HS-27A (cell line): Measurements from ENCODE around the gene ENTPD6.
A peak's percentile ranks its signal among the peaks of the same experiment; 100 is the strongest.

ENCODE experiments used
- DNase-seq: peaks from one replicate; pipeline ENCODE4 v3.0.0-alpha.2; 2012; ENCODE audit warnings: low read depth, missing footprints

Gene ENTPD6

GRCh38 chr20:25242231-25242630 is 46.7 kb downstream of the ENTPD6 start:
- no peak for DNase-seq

GRCh38 chr20:25243416-25243979 is 48.0 kb downstream of the ENTPD6 start:
- DNase-seq = no peak

- DNase-seq = no peak
Measured at GRCh38 chr20:25244976-25245375, 49.5 kb downstream of the ENTPD6 start.

GRCh38 chr20:25245461-25245860 is 49.9 kb downstream of the ENTPD6 start:
- no peak for DNase-seq

- DNase-seq = no peak
Measured at GRCh38 chr20:25246182-25246999, 50.9 kb downstream of the ENTPD6 start.

DNA sequence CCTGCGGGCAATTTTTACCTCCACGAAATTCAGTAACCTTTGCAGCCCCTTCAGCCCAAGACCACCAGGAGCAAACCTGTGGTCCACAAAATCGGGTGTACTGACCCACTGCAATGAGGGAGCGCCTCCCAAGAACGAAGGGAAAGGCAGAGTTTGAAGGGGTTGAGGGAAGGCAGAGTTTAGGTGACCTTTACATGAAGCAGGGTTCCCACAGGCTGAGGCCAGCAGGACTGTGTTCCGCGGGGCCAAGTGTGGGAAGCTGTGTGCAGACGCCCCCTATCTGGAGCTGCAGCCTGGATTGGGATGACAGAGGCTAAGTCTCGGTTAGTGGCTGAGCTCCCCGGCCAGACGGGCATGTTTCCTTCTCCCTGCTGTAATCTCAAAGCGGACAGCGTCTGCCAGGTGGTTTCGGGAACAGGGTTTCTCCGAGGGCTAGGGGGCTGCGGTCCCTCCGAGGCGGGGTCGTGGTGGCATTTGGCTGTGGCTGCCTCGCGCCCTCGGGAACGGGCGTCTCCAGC is 51.5 kb downstream of the ENTPD6 start:
- no peak for DNase-seq

GRCh38 chr20:25247518-25247955 is 52.0 kb downstream of the ENTPD6 start:
- no peak for DNase-seq

GRCh38 chr20:25247956-25248785 is 52.7 kb downstream of the ENTPD6 start, which contains the start of gene PYGB:
TSS of gene PYGB (plus strand) at chr20:25248085. CDS start at chr20:25248179, 94 bp downstream.
- peak; percentile 86 for DNase-seq

DNA sequence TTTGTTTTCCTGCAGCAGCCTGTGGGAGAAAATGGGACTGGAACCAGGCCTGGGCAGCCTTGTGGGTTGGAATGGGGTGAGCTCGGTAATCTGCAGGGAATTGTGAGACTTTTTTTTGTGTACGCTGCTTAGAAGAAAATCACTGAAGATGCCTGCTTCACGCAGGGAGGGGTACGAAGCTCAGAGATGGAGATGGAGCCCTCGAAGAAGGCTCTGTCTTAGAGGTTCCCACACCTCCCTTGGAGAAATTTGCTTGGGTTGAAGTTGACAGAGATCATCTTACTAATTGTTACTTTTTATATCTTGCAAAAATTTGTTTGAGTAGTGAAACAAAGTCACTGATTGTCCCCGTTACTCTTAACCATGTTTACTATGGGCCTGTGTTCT is 53.3 kb downstream of the ENTPD6 start:
- no peak for DNase-seq

DNA sequence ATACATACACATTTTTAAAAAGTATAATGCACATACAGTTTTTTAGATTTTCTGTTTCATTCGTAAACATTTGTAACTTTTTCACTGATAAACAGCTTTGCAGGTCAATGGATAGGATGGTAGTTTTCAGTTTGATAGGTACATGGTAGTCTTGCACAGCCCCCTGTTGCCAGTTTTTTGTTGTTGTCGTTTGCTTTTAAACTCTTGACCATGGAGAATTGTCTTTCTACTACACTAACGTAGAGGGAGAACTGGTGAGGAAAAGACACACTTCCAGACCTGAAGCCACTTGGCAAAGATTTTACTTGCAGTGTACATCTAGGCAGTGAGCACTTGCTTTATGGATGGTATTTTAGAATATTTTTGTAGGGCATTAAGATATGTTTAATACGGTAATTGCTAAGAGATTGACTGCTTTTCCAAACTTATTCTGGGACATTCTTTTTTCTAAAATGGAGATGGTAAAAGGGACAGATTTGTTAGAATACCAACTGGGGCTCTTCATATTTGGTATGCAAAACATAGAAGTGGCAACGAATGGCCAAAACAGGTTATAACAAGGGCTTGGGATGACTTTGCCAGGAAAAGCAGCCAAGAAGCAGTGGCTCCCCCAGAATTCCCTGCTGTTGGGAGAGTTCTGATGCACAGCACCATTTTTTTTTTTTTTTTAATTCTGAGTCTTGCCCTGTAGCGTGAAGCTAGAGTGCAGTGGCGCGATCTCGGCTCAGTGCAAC is 53.9 kb downstream of the ENTPD6 start:
- DNase-seq = no peak

- no peak for DNase-seq
Measured at GRCh38 chr20:25250508-25250907, 55.0 kb downstream of the ENTPD6 start.

- DNase-seq = no peak
Measured at GRCh38 chr20:25251019-25251418, 55.5 kb downstream of the ENTPD6 start.

DNA sequence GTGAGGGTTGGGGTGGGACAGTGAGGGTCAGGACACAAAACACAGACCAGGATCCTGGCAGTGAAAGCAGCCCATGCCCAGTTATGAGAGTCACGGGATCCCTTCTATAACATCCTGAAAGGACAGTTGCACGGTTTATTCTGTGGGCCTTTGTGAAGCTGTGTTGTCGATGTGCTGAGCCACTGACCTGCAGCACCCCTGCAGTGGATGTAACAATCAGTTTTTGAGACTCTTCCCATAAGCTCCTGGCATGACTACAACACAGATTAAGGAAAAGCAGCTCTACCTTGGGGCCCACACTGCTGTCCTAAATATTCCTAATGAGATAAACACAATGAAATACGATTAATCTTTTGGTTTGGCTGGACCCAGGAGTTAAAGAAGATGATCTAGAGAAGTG is 56.0 kb downstream of the ENTPD6 start:
- DNase-seq = no peak

- no peak for DNase-seq
Measured at GRCh38 chr20:25252230-25252651, 56.7 kb downstream of the ENTPD6 start.

GRCh38 chr20:25252686-25253421 is 57.3 kb downstream of the ENTPD6 start:
- DNase-seq = no peak

DNA sequence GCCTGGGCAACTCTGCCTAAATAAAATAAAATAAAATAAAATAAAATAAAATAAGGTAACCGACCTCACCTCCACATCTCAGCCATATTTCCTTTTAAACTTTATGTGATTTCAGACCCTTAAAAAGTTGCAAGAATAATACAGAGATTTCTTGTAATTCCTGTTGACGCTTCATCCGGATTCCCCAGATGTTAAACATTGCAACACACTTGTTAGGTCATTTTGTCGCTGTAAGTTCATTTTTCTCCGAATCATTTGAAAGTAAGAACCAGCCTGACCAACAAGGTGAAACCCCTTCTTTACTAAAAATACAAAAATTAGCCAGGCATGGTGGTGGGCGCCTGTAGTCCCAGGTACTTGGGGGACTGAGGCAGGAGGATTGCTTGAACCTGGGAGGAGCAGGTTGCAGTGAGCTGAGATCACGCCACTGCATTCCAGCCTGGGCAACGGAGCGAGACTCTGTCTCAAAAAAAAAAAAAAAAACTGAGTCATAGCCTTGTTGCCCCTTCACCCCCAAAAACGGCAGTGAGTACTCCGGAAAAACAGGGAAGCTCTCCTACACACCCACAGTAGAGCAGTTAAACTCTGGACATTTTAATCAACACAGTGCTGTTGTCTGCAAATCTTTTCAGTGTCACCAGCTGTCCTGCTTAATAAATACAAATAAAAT is 58.2 kb downstream of the ENTPD6 start:
- no peak for DNase-seq

- no peak for DNase-seq
Measured at GRCh38 chr20:25254571-25254970, 59.1 kb downstream of the ENTPD6 start.

- DNase-seq = no peak
Measured at GRCh38 chr20:25254986-25255680, 59.6 kb downstream of the ENTPD6 start.

DNA sequence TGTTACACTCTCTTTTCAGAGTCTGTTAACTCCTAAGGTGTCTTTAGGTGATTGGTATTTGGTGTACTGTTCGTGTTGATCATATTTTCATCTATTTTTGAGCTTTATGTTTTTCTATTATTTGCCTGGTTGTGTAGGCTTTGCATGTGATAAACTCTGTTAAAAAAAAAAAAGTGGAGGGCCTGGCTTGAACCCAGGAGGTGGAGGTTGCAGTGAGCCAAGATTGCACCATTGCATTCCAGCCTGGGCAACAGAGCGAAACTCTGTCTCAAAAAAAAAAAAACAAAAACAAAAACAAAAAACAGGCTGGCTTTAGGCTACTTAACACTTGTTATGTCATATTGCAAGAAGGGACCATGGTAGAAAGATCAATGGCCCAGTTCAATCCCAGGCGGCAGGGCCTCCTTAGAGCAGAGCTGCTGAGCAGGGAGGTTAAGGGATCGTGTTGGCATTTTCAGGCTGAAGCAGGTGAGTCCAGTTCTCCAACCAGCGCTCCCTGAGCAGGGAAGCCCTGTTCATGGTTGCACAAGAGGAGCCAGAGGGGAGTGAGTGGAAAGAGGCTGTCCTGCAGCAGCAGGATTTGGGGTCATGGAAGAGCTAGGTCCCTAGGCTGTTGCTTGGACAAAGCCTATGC is 60.8 kb downstream of the ENTPD6 start:
- DNase-seq = no peak
